PFSK-1 (cell line): ENCODE results near the gene NCCRP1.

Source experiments
- POLR2AphosphoS5 ChIP-seq: IDR thresholded peaks from 2 replicates; pipeline ENCODE4 v1.6.1; 2012; ENCODE audit warnings: low read depth, mild to moderate bottlenecking, control low read depth, low read length, moderate library complexity
- REST ChIP-seq, 2 experiments: IDR thresholded peaks; 2 replicates each; pipeline versions ENCODE4 v1.6.1 to v1.8.0; 2011 to 2012; ENCODE audit warnings: low read depth in 2 of 2, low read length in 2 of 2, control low read depth in 1 of 2, inconsistent platforms in 1 of 2, mild to moderate bottlenecking in 1 of 2, moderate library complexity in 1 of 2; ENCODE audit not compliant: insufficient read depth in 1 of 2
- SIN3A ChIP-seq: IDR thresholded peaks from 2 replicates; pipeline ENCODE4 v1.6.1; 2012; ENCODE audit warnings: mild to moderate bottlenecking, low read length, moderate library complexity, borderline replicate concordance; ENCODE audit not compliant: insufficient read depth
- TAF1 ChIP-seq: IDR thresholded peaks from 2 replicates; pipeline ENCODE4 v1.6.1; 2012; ENCODE audit warnings: low read length, control low read depth, borderline replicate concordance; ENCODE audit not compliant: insufficient read depth

- TF ChIP-seq TAF1 (no peak), SIN3A (no peak), REST (IDR thresholded peaks at IDR 0.05; ENCODE audit: insufficient read depth in 1 of 2, low read depth in 2 of 2, low read length in 2 of 2) (no peak), POLR2AphosphoS5 (no peak)
Observed at GRCh38 chr19:39160523-39160861, 36.3 kb upstream of the NCCRP1 start.
